Neural cell (in vitro differentiated cells): Measurements from ENCODE around the gene WDR49. TPM values are rescaled to one million over a fixed set of nuclear protein-coding genes. Genes with fewer than 3 reads are reported as not detected.

Source experiments
- H2AFZ ChIP-seq: fragments of 200-600, 300-800 bp; sonication (generic), shearing (Covaris generic); 2 replicates; pipeline ENCODE4 v1.6.0; 2014; ENCODE audit warnings: low read depth, mild to moderate bottlenecking, antibody characterized with exemption, low read length, moderate library complexity
- H3F3A ChIP-seq: fragments of 200-600 bp; shearing (Covaris generic); 2 replicates; pipeline ENCODE4 v1.6.1; 2016; ENCODE audit warnings: mild to moderate bottlenecking, moderate library complexity, mixed read lengths, antibody characterized with exemption, low read length; ENCODE audit not compliant: insufficient read depth, poor library complexity, severe bottlenecking
- H3K27ac ChIP-seq: fragments of 200-600, 300-800 bp; sonication (generic), shearing (Covaris generic); 2 replicates; pipeline ENCODE4 v1.5.1; 2014; ENCODE audit warnings: mild to moderate bottlenecking, low read length, moderate library complexity
- H3K27me3 ChIP-seq: fragments of 300-800, 200-600 bp; sonication (generic), shearing (Covaris generic); 2 replicates; pipeline ENCODE4 v1.6.0; 2014; ENCODE audit warnings: mild to moderate bottlenecking, low read depth, low read length, moderate library complexity; ENCODE audit not compliant: insufficient read depth
- H3K36me3 ChIP-seq: fragments of 300-800, 200-600 bp; sonication (generic), shearing (Covaris generic); 2 replicates; pipeline ENCODE4 v1.5.1; 2014; ENCODE audit warnings: mild to moderate bottlenecking, antibody characterized with exemption, low read length, moderate library complexity; ENCODE audit not compliant: insufficient read depth
- H3K4me2 ChIP-seq: fragments of 300-800, 200-600 bp; sonication (generic), shearing (Covaris generic); 2 replicates; pipeline ENCODE4 v1.6.0; 2014; ENCODE audit warnings: mild to moderate bottlenecking, low read length
- H3K4me3 ChIP-seq: fragments of 300-800, 200-600 bp; sonication (generic), shearing (Covaris generic); 2 replicates; pipeline ENCODE4 v1.5.1; 2014; ENCODE audit warnings: mild to moderate bottlenecking, low read length, moderate library complexity
- H3K79me2 ChIP-seq: fragments of 200-600 bp; shearing (Covaris generic); replicated peaks from 2 replicates; pipeline ENCODE4 v1.6.0; 2014; ENCODE audit warnings: mild to moderate bottlenecking, low read length, moderate library complexity; ENCODE audit not compliant: insufficient read depth
- H3K9ac ChIP-seq: fragments of 300-800, 200-600 bp; sonication (generic), shearing (Covaris generic); 2 replicates; pipeline ENCODE4 v1.6.1; 2016; ENCODE audit warnings: mild to moderate bottlenecking, low read length, mixed read lengths
- H3K9me2 ChIP-seq: fragments of 200-600 bp; shearing (Covaris generic); 2 replicates; pipeline ENCODE4 v1.6.1; 2016; ENCODE audit warnings: mild to moderate bottlenecking, low read length, mixed read lengths; ENCODE audit not compliant: insufficient read depth
- H3K9me3 ChIP-seq: fragments of 200-600, 300-800 bp; sonication (generic), shearing (Covaris generic); 2 replicates; pipeline ENCODE4 v1.6.1; 2016; ENCODE audit warnings: mild to moderate bottlenecking, mixed run types, low read length, moderate library complexity, mixed read lengths
- H4K20me1 ChIP-seq: fragments of 200-600 bp; shearing (Covaris generic); 2 replicates; pipeline ENCODE4 v1.6.1; 2016; ENCODE audit warnings: mild to moderate bottlenecking, mixed run types; ENCODE audit not compliant: insufficient read depth
- CTCF ChIP-seq: fragments of 450-650 bp; IDR thresholded peaks from 2 replicates; pipeline ENCODE4 v1.5.1; 2014; ENCODE audit warnings: antibody characterized with exemption, mild to moderate bottlenecking, moderate library complexity; ENCODE audit not compliant: poor library complexity, severe bottlenecking
- EP300 ChIP-seq: fragments of 450-650 bp; conservative IDR thresholded peaks from 2 replicates; pipeline ENCODE4 v1.6.1; 2014; ENCODE audit warnings: antibody characterized with exemption, mild to moderate bottlenecking, moderate library complexity; ENCODE audit not compliant: poor library complexity, severe bottlenecking
- EZH2 ChIP-seq: fragments of 200-600, 300-800 bp; shearing (Covaris generic), sonication (generic); IDR thresholded peaks from 2 replicates; pipeline ENCODE4 v1.6.1; 2014; ENCODE audit warnings: antibody characterized with exemption, low read length, borderline replicate concordance, mild to moderate bottlenecking; ENCODE audit not compliant: insufficient read depth, poor library complexity, severe bottlenecking
- MXI1 ChIP-seq: fragments of 450-650 bp; conservative IDR thresholded peaks from 2 replicates; pipeline ENCODE4 v1.6.1; 2014; ENCODE audit warnings: antibody characterized with exemption, mild to moderate bottlenecking; ENCODE audit not compliant: poor library complexity, severe bottlenecking
- POLR2AphosphoS5 ChIP-seq: IDR thresholded peaks from 2 replicates; pipeline ENCODE4 v1.6.1; 2012
- RAD21 ChIP-seq: fragments of 450-650 bp; conservative IDR thresholded peaks from 2 replicates; pipeline ENCODE4 v1.6.1; 2014; ENCODE audit warnings: antibody characterized with exemption, mild to moderate bottlenecking, moderate library complexity
- REST ChIP-seq: IDR thresholded peaks from 2 replicates; pipeline ENCODE4 v1.6.1; 2012; ENCODE audit warnings: borderline replicate concordance
- SMC3 ChIP-seq: fragments of 450-650 bp; conservative IDR thresholded peaks from 2 replicates; pipeline ENCODE4 v1.6.1; 2014; ENCODE audit warnings: antibody characterized with exemption, mild to moderate bottlenecking, moderate library complexity; ENCODE audit not compliant: poor library complexity
- TAF1 ChIP-seq: IDR thresholded peaks from 2 replicates; pipeline ENCODE4 v1.6.1; 2012; ENCODE audit warnings: low read depth
- polyA plus RNA-seq: library from polyadenylated mRNA; depleted of rRNA; stranded (reverse); fragments of >200 nt; gene quantifications from 2 replicates; pipeline ENCODE4 v1.2.3, GENCODE V29; 2014

Gene WDR49
- polyA plus RNA-seq, 1 donor from 2014 or later: 1.1 TPM

GRCh38 chr3:167469381-167469780 lies 184.4 kb downstream of the WDR49 start:
- Histone ChIP-seq H3K36me3 (no peaks in the 10 kb centered on the region), H3K9me2 (no peaks in the 10 kb centered on the region), H2AFZ (no peak overlapping the region), H3K27ac (no peak overlapping the region), H3K4me3 (no peak overlapping the region), H3K27me3 (no peaks in the 10 kb centered on the region), H3K4me2 (no peak overlapping the region), H4K20me1 (no peaks in the 10 kb centered on the region), H3K9me3 (no peaks in the 10 kb centered on the region), H3F3A (no peaks in the 10 kb centered on the region), H3K79me2 (no peaks in the 10 kb centered on the region), H3K9ac (no peak overlapping the region)
- TF ChIP-seq CTCF (no peak), TAF1 (no peak), SMC3 (no peak), POLR2AphosphoS5 (no peak), REST (no peak), EP300 (no peak), MXI1 (no peak), RAD21 (no peak), EZH2 (no peak)

- Histone ChIP-seq H3K4me2 (peak overlapping the region; percentile 63), H3K36me3 (no peaks in the 10 kb centered on the region), H3K9ac (no peak overlapping the region), H3K9me2 (no peaks in the 10 kb centered on the region), H4K20me1 (no peaks in the 10 kb centered on the region), H3K4me3 (peak overlapping the region; percentile 44), H2AFZ (no peak overlapping the region), H3K9me3 (no peaks in the 10 kb centered on the region), H3K79me2 (no peaks in the 10 kb centered on the region), H3F3A (no peaks in the 10 kb centered on the region), H3K27me3 (no peaks in the 10 kb centered on the region), H3K27ac (peak overlapping the region; percentile 79)
- TF ChIP-seq MXI1 (no peak), EP300 (no peak), RAD21 (no peak), REST (no peak), SMC3 (no peak), EZH2 (no peak), TAF1 (no peak), POLR2AphosphoS5 (no peak), CTCF (no peak)
Observed at GRCh38 chr3:167467848-167468611, 185.7 kb downstream of the WDR49 start.
